ENCODE results near the gene RCC2.

GRCh38 chr1:17434601-17435000 lies 4.9 kb downstream of the RCC2 start:
- no peak for TF ChIP-seq CTCF (conservative IDR thresholded peaks at IDR 0.05; ENCODE audit: low read depth, low read length)
- no peak for TF ChIP-seq EZH2phosphoT487 (IDR thresholded peaks at IDR 0.05; ENCODE audit: borderline replicate concordance, low read length)
- TF ChIP-seq EZH2 (IDR thresholded peaks at IDR 0.05; ENCODE audit: low read length, unreplicated experiment) = no peak

All from PC-3 (cell line).